GM21619 (cell line): ENCODE results near the gene LRRC14B.
"Not testable (repeated sequence)": the region's sequence is repeated elsewhere in the genome, so short reads cannot be mapped to it uniquely, and the experiment has no call there.

Experiments
- ATAC-seq: cut with Tn5 transposase; IDR thresholded peaks from one replicate; pipeline ENCODE4 v1.9.1; 2021; ENCODE audit not compliant: unreplicated experiment

Gene LRRC14B

GRCh38 chr5:159448-160172 lies 31.7 kb upstream of the LRRC14B start:
- no peak for ATAC-seq

- ATAC-seq = no peak
These were observed 31.2 kb upstream of the LRRC14B start for GRCh38 chr5:160173-160510.

GRCh38 chr5:160921-161802 lies 30.1 kb upstream of the LRRC14B start:
- ATAC-seq = no peak

- no peak for ATAC-seq
These were observed 29.5 kb upstream of the LRRC14B start for GRCh38 chr5:161803-162110.

GRCh38 chr5:162190-162564 lies 29.1 kb upstream of the LRRC14B start:
- ATAC-seq = no peak

GRCh38 chr5:162565-163337 lies 28.5 kb upstream of the LRRC14B start:
- no peak for ATAC-seq

GRCh38 chr5:163338-163620 lies 28.0 kb upstream of the LRRC14B start:
- no peak for ATAC-seq

GRCh38 chr5:163841-164240 lies 27.5 kb upstream of the LRRC14B start:
- ATAC-seq = no peak

GRCh38 chr5:164244-164643 lies 27.1 kb upstream of the LRRC14B start:
- ATAC-seq = no peak

GRCh38 chr5:164783-165182 lies 26.5 kb upstream of the LRRC14B start:
- ATAC-seq = not testable (repeated sequence)

GRCh38 chr5:166441-167372 lies 24.6 kb upstream of the LRRC14B start:
- no peak for ATAC-seq

GRCh38 chr5:167511-167910 lies 23.8 kb upstream of the LRRC14B start:
- ATAC-seq = no peak

GRCh38 chr5:167982-168660 lies 23.2 kb upstream of the LRRC14B start:
- ATAC-seq = no peak

GRCh38 chr5:169071-169727 lies 22.1 kb upstream of the LRRC14B start:
- no peak for ATAC-seq

GRCh38 chr5:169728-170094 lies 21.6 kb upstream of the LRRC14B start:
- ATAC-seq = no peak

- ATAC-seq = no peak
These were observed 20.1 kb upstream of the LRRC14B start for GRCh38 chr5:170971-171800.

- no peak for ATAC-seq
These were observed 19.4 kb upstream of the LRRC14B start for GRCh38 chr5:171801-172331.

GRCh38 chr5:172421-172820 lies 18.9 kb upstream of the LRRC14B start:
- no peak for ATAC-seq

- no peak for ATAC-seq
These were observed 18.4 kb upstream of the LRRC14B start for GRCh38 chr5:172841-173251.
